OCI-M2 (cell line): ENCODE results near the gene VRK3.

Experiments
- DNase-seq: peaks from one replicate; lab custom pipeline; 2025; ENCODE audit not compliant: unreplicated experiment; lab: John Stamatoyannopoulos, UW

Gene VRK3

DNA sequence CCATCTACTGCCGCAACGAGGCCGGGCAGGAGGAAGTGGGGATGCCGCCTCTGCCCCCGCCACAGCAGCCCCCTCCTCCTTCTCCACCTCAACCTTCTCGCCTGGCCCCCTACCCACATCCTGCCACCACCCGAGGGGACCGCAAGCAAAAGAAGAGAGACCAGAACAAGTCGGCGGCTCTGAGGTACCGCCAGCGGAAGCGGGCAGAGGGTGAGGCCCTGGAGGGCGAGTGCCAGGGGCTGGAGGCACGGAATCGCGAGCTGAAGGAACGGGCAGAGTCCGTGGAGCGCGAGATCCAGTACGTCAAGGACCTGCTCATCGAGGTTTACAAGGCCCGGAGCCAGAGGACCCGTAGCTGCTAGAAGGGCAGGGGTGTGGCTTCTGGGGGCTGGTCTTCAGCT, 92.4 kb downstream of the VRK3 start:
- no peak for DNase-seq

DNA sequence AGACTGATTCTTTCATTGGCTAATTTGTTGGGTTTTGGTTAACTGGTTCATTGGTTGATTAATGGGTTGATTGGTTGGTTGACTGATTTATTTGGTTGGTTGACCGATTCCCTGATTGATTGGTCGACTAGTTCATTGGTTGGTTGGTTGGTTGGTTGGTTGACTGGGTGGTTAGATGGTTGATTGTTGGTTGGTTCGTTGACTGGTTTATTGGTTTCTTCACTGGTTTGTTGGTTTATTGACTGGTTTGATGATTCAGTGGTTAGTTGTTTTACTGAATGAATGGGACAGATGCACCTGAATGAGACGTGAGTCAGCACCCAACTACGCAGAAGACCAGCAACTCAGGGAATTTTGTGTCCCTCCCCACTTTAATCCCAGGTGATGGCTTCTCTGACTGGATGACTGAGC, 93.1 kb downstream of the VRK3 start:
- no peak for DNase-seq

DNA sequence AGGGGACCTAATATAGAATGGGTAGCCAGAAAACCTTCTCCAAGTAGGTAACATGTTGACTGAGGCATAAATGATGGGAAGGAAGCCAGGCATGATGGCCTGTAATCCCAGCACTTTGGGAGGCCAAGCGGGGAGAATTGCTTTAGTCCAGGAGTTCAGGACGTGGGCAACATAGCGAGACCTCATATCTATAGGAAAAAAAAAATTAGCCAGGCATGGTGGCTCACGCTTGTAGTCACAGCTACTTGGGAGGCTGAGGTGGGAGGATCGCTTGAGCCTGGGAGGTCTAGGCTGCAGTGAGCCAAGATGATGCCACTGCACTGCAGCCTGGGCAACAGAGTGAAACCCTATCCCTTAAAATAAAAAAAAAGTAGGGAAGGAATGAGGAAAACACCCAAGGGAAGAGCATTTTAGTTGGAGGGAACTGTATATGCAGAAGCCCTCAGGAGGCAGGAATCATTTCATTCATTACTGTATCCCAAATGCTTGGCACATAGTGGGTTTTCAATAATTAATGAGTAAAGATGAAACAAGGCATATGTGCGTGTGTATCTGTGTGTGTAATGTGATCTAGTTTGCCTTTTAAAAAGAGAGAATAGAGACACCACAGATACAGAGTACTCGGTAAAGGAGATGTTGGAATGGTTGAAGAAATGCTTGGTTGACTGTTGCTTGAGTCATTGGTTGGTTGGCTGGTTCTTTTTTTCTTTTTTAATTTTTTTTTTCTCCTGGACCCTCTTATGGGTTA, 93.7 kb downstream of the VRK3 start:
- DNase-seq, result no peak

DNA sequence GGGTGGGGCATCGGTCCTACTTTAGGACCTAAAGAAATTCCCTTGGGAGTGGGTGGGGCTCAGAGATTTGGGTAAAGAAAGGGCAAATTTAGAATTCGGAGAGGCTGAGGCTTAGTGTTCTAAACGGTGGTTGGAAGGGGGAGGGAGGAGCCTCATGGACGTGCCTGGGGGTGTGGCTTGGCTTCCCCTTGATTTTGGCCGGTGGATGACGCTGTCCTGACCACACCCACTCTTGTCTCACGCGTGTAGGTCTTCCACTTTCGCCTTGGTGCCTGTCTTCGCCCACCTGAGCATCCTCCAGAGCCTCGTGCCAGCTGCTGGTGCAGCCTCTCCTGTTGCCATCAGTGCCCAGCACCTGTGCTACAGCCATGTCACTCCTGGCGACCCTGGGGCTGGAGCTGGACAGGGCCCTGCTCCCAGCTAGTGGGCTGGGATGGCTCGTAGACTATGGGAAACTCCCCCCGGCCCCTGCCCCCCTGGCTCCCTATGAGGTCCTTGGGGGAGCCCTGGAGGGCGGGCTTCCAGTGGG, 94.6 kb downstream of the VRK3 start:
- DNase-seq, result no peak

DNA sequence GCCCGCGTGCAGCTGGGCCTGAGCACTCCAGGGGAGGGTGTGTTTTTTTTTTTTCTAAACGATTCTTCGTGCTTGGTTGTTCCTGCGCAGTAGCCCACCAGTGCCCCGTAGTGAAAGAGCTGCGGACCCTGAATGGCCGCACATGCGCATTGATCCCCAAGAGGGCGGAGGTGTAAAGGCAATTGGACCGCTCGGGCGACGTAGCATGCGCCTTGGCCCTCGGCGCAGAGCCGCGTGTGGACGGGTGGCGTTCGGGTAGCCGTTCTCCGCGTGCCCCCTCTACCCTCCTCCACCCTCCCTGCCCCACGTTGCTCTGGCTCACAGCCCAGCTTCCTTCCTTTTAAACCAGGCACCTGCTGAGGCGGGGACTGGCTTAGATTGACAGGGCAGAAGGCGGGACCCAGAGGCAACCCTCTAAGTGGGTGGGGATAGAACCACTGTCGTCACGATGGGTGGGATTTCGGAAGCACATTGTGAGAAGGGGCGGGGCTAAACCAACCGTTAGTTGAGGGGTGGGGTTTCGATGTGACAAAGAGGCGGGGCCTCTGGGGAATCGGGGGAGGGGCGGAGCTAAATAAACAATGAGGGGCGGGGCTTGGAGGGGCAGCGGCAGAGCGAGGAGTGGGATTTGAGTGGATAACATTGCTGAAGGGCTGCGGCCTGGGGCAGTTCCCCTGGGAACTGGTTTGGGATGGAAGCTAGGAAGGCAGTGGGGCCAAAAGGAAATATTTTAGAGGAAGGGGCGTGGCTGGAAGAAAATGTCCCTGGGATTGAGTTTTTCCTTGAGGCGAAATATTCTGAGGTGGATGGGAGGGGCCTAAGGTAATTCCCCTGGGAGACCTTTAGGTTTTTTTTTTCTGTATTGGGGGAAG, 95.3 kb downstream of the VRK3 start:
- peak; percentile 92 for DNase-seq

DNA sequence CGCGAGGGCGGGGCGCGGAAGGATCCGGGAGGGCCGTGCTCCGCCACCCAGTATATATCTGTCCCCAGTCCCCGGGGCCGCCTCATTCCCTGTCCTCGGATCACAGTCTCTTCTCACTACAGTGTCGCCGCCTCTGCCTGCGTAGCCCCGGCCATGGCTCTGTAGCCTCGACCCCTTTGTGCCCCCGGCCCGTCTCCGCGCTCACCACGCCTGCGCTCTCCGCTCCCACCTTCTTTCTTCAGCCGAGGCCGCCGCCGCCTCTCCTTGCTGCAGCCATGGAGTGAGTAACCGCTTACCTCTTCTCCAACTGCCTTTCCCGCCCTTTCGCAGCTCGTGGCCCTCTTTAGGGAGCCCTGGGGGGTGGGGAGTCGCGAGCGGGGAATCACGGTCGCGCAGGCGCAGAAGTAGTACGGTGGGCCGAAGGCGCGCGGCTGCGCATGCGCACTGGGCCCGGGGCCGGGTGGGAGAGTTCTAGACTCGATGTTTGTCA, 96.0 kb downstream of the VRK3 start, which contains the start of the genes ATF5 and NUP62:
Gene ATF5 (plus strand): TSS at position 85 of the 490 bp plus-strand sequence. CDS start 1,646 bp downstream, outside the sequence.
Gene NUP62 (minus strand): TSS at position 384 of the 490 bp plus-strand sequence. CDS start 19,697 bp downstream, outside the sequence.
- peak; percentile 92 for DNase-seq

DNA sequence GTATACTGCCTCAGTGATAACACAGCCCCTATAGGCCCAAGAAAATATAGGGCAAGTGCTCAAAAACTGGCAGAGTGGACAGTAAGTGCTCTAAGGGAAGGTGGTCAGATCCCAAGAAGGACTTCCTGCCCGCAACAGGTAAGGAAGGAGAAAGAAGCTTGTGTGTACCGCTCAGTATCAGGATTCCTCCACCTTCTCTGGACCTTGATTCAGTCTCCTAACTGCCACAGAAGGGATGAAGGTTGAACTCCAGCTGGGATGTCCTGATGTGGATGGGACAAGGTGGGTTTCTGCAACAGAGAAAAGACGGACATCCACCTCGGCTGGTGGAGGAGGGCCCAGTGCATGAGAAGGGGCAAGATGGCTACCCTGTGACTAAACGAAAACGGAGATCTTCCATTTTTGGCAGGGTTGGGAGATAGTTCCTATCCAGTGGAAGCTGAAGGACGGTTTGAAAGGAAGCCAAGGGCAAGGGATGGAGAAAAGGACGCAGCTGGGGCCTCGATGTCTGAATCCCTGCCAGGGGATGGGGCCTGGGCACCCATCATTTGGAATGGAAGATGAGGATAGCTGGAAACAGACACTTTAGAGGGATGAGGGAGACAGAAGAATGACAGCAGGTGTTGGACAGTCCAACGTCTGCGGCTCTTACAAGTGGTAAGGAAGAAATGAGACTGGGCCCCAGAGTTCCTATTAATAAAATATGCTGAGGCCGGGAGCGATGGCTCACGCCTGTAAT, 97.5 kb downstream of the VRK3 start:
- no peak for DNase-seq

DNA sequence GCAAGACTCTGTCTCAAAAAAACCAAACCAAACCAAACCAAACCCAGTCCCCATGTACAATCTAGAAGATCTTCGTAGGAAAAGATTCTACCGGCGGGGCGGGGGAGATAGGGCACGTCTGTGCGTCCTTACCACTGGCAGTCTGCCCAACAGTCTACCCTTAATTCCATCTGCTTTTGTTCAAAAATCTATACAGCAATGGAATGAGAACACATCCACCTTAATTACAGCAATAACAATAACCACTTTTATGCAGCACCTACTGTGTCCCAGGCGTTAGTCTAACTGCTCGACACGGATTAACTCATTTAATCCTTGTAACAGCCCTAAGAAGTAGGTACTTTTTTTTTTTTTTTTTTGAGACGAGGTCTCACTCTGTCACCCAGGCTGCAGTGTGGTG, 98.7 kb downstream of the VRK3 start:
- no peak for DNase-seq
